ENCODE data around the gene ASTN2. TPM values are rescaled to one million over a fixed set of nuclear protein-coding genes. Genes with fewer than 3 reads are reported as not detected.

The ASTN2 gene
- total and polyA plus RNA-seq, 4 donors: 0.57 to 2.9 (median 1.4) TPM

DNA sequence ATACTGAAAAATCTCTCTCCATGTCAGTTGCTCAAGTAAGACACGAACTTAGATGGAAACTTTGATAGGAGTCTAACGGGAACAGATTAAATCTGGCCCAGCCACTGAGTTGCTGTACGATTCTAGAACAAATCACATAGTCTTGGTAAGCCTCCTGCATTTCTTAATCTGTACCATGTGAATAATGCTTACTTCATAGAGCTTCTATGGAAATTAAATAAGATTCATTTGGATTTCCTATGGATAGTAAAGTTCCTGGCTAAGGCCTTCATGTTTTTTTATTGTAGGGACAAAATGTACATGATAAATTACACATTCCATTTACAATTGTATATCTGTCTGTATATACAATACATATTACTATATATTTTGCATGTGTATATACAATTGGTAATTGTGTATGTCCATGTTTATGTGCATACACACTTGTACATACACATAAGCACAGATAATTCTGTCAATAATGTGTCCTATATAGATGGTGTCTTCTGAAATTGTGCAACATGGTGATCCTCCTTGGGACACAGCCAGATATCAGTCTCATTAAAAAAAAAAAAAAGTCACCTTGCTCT lies 397.4 kb downstream of the ASTN2 start:
- H3K27ac ChIP-seq (ENCODE audit: low read depth in 1 of 2, low read length in 2 of 2): no peak overlapping the region
- no peak overlapping the region for H3K9ac ChIP-seq (ENCODE audit: low read depth in 1 of 2, low read length in 2 of 2)
- no peaks in the 10 kb centered on the region for H3K27me3 ChIP-seq (ENCODE audit: control insufficient read depth in 4 of 4, insufficient read depth in 4 of 4, low read length in 3 of 4)
- no peaks in the 10 kb centered on the region for H3K36me3 ChIP-seq (ENCODE audit: control insufficient read depth in 4 of 4, insufficient read depth in 3 of 4, low read depth in 1 of 4, low read length in 3 of 4)
- DNase-seq (ENCODE audit: low spot score): no peak
- H3K9me3 ChIP-seq (ENCODE audit: control insufficient read depth in 4 of 4, low read length in 3 of 4): no peaks in the 10 kb centered on the region
- H3K4me1 ChIP-seq (ENCODE audit: control insufficient read depth in 4 of 4, insufficient read depth in 4 of 4, low read length in 3 of 4): no peaks in the 10 kb centered on the region
- WGBS: 61% methylated on average over 3 of the region's 3 CpGs
- TF ChIP-seq RXRA (IDR thresholded peaks at IDR 0.05) (no peak), GABPA (IDR thresholded peaks at IDR 0.05 in 1 of 2, conservative IDR thresholded peaks at IDR 0.05 in 1 of 2) (no peak), TAF1 (conservative IDR thresholded peaks at IDR 0.05) (no peak), FOXA2 (IDR thresholded peaks at IDR 0.05) (no peak), HNF4G (IDR thresholded peaks at IDR 0.05) (no peak), SP1 (IDR thresholded peaks at IDR 0.05) (no peak), RAD21 (IDR thresholded peaks at IDR 0.05) (no peak), NR2F2 (IDR thresholded peaks at IDR 0.05) (no peak)
- TF ChIP-seq, protein P1, sequence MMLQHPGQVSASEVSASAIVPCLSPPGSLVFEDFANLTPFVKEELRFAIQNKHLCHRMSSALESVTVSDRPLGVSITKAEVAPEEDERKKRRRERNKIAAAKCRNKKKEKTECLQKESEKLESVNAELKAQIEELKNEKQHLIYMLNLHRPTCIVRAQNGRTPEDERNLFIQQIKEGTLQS (IDR thresholded peaks at IDR 0.05): no peak
- TF ChIP-seq, protein P2, sequence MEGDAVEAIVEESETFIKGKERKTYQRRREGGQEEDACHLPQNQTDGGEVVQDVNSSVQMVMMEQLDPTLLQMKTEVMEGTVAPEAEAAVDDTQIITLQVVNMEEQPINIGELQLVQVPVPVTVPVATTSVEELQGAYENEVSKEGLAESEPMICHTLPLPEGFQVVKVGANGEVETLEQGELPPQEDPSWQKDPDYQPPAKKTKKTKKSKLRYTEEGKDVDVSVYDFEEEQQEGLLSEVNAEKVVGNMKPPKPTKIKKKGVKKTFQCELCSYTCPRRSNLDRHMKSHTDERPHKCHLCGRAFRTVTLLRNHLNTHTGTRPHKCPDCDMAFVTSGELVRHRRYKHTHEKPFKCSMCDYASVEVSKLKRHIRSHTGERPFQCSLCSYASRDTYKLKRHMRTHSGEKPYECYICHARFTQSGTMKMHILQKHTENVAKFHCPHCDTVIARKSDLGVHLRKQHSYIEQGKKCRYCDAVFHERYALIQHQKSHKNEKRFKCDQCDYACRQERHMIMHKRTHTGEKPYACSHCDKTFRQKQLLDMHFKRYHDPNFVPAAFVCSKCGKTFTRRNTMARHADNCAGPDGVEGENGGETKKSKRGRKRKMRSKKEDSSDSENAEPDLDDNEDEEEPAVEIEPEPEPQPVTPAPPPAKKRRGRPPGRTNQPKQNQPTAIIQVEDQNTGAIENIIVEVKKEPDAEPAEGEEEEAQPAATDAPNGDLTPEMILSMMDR (IDR thresholded peaks at IDR 0.05; ENCODE audit: low read depth, low read length, missing input control): no peak
- no peak overlapping the region for H3K4me3 ChIP-seq (ENCODE audit: low read depth in 1 of 3, low read length in 3 of 3)

DNA sequence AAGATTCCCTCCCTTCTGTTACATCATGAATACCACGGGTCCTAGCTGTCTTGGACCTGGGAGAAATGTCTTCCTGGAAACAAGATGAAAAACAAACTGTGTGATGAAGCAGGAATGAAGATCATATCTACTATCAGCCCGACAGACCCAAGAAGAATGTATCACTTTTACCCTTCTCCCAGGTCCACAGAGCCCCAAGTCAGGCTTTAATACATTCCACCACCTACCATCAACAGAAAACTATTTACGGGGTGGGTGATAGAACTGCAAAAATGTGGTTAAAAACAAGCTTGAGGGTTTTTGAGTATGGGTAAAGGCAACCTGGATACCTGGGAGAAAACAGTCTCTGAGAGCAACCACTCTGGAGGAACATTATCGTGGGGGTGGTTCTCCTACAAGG lies 400.8 kb downstream of the ASTN2 start:
- 59% methylated on average over 4 of the region's 4 CpGs for WGBS
- no peak for DNase-seq (ENCODE audit: low spot score)
- H3K9me3 ChIP-seq (ENCODE audit: control insufficient read depth in 4 of 4, low read length in 3 of 4): no peaks in the 10 kb centered on the region
- no peak overlapping the region for H3K4me3 ChIP-seq (ENCODE audit: low read depth in 1 of 3, low read length in 3 of 3)
- no peaks in the 10 kb centered on the region for H3K36me3 ChIP-seq (ENCODE audit: control insufficient read depth in 4 of 4, insufficient read depth in 3 of 4, low read depth in 1 of 4, low read length in 3 of 4)
- H3K27ac ChIP-seq (ENCODE audit: low read depth in 1 of 2, low read length in 2 of 2): no peak overlapping the region
- H3K27me3 ChIP-seq (ENCODE audit: control insufficient read depth in 4 of 4, insufficient read depth in 4 of 4, low read length in 3 of 4): no peaks in the 10 kb centered on the region
- TF ChIP-seq, protein P3, sequence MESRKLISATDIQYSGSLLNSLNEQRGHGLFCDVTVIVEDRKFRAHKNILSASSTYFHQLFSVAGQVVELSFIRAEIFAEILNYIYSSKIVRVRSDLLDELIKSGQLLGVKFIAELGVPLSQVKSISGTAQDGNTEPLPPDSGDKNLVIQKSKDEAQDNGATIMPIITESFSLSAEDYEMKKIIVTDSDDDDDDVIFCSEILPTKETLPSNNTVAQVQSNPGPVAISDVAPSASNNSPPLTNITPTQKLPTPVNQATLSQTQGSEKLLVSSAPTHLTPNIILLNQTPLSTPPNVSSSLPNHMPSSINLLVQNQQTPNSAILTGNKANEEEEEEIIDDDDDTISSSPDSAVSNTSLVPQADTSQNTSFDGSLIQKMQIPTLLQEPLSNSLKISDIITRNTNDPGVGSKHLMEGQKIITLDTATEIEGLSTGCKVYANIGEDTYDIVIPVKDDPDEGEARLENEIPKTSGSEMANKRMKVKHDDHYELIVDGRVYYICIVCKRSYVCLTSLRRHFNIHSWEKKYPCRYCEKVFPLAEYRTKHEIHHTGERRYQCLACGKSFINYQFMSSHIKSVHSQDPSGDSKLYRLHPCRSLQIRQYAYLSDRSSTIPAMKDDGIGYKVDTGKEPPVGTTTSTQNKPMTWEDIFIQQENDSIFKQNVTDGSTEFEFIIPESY (IDR thresholded peaks at IDR 0.05): no peak
- TF ChIP-seq NR2F2 (IDR thresholded peaks at IDR 0.05) (no peak), FOXA1 (IDR thresholded peaks at IDR 0.05) (no peak)
- no peak overlapping the region for H3K9ac ChIP-seq (ENCODE audit: low read depth in 1 of 2, low read length in 2 of 2)
- H3K4me1 ChIP-seq (ENCODE audit: control insufficient read depth in 4 of 4, insufficient read depth in 4 of 4, low read length in 3 of 4): no peaks in the 10 kb centered on the region

DNA sequence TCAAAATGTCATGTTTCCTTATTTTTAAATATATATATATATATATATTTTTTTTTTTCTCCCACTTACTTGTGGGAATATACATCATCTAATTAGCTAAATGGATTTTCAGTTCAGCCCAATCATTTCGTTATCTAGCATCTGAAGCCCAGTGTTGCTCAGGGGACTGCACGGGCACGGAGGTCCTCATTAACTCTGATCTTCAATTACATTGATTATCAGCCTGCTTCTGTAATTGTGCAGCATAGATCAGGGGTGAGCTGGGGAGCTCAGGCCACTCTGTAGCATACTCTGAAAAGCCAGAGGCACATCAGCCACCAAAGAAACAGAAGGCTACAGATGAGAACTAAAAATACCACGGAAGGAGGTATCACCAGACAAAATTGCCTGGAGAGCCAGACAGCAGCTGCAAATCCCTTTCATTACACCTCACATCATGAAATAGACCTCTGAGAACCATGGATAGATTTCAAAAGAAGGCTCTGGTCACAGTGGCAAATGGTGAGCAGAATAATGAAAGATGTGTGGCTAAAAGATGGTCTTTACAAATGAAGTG lies 401.3 kb downstream of the ASTN2 start:
- Histone ChIP-seq H3K4me1 (ENCODE audit: control insufficient read depth in 4 of 4, insufficient read depth in 4 of 4, low read length in 3 of 4) (no peaks in the 10 kb centered on the region), H3K36me3 (ENCODE audit: control insufficient read depth in 4 of 4, insufficient read depth in 3 of 4, low read depth in 1 of 4, low read length in 3 of 4) (no peaks in the 10 kb centered on the region), H3K9ac (ENCODE audit: low read depth in 1 of 2, low read length in 2 of 2) (no peak overlapping the region), H3K27me3 (ENCODE audit: control insufficient read depth in 4 of 4, insufficient read depth in 4 of 4, low read length in 3 of 4) (no peaks in the 10 kb centered on the region), H3K27ac (ENCODE audit: low read depth in 1 of 2, low read length in 2 of 2) (no peak overlapping the region), H3K4me3 (ENCODE audit: low read depth in 1 of 3, low read length in 3 of 3) (no peak overlapping the region), H3K9me3 (ENCODE audit: control insufficient read depth in 4 of 4, low read length in 3 of 4) (no peaks in the 10 kb centered on the region)
- TF ChIP-seq RXRA (IDR thresholded peaks at IDR 0.05): no peak
- TF ChIP-seq JUND (IDR thresholded peaks at IDR 0.05): no peak
- TF ChIP-seq RAD21 (IDR thresholded peaks at IDR 0.05): no peak
- DNase-seq (ENCODE audit: low spot score): no peak
- WGBS: 70% methylated on average over 4 of the region's 4 CpGs

Measured in liver (tissue), 9 donors.